ENCODE measurements around the gene ANKLE2. TPM values are rescaled to one million over a fixed set of nuclear protein-coding genes. Genes with fewer than 3 reads are reported as not detected.

The ANKLE2 gene
- polyA plus RNA-seq, 1 donor from 2014 or later, result 72.3 TPM

DNA sequence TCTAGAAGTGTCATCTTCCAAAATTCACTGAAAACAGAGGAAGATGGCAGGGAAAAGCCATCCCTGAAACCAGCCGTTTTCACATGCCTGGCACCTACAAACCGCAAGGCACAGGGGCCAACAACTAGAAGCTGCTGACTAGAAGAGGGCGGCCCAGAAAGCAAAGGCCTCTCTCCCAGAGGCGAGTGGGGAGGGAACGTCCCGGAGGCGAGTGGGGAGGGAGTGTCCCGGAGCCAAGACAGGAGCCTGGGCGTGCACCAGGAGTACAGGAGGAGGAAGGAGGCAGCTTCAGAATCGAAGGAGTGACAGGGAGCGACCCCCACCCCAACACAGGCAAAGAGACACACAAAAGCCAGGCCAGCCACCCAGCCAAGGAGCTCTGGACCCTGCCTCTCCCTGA, 21.0 kb downstream of the ANKLE2 start:
- H3K27ac ChIP-seq (ENCODE audit: low read length), result no peak overlapping the region
- no peak overlapping the region for H2AFZ ChIP-seq (ENCODE audit: low read depth, low read length)
- H3K9ac ChIP-seq (ENCODE audit: low read length), result no peak overlapping the region
- H3F3A ChIP-seq (ENCODE audit: insufficient read depth, low read length, poor library complexity, severe bottlenecking), result no peaks in the 10 kb centered on the region
- H3K36me3 ChIP-seq (ENCODE audit: insufficient read depth, low read length), result peaks cover 9% of the 10 kb centered on the region
- H4K20me1 ChIP-seq (ENCODE audit: insufficient read depth), result no peaks in the 10 kb centered on the region
- no peaks in the 10 kb centered on the region for H3K27me3 ChIP-seq (ENCODE audit: insufficient read depth, low read depth, low read length)
- H3K4me2 ChIP-seq (ENCODE audit: low read length), result no peak overlapping the region
- H3K4me3 ChIP-seq (ENCODE audit: low read length), result no peak overlapping the region
- H3K79me2 ChIP-seq (replicated peaks; ENCODE audit: insufficient read depth, low read length), result no peaks in the 10 kb centered on the region
- no peaks in the 10 kb centered on the region for H3K9me2 ChIP-seq (ENCODE audit: insufficient read depth, low read length)
- H3K9me3 ChIP-seq (ENCODE audit: low read length), result no peaks in the 10 kb centered on the region
- TF ChIP-seq POLR2AphosphoS5 (IDR thresholded peaks at IDR 0.05), result no peak
- no peak for TF ChIP-seq EZH2 (IDR thresholded peaks at IDR 0.05; ENCODE audit: borderline replicate concordance, insufficient read depth, low read length, poor library complexity, severe bottlenecking)
- TF ChIP-seq RAD21 (conservative IDR thresholded peaks at IDR 0.05), result no peak
- no peak for TF ChIP-seq TAF1 (IDR thresholded peaks at IDR 0.05; ENCODE audit: low read depth)
- no peak for TF ChIP-seq SMC3 (conservative IDR thresholded peaks at IDR 0.05; ENCODE audit: poor library complexity)
- no peak for TF ChIP-seq MXI1 (conservative IDR thresholded peaks at IDR 0.05; ENCODE audit: poor library complexity, severe bottlenecking)
- TF ChIP-seq REST (IDR thresholded peaks at IDR 0.05; ENCODE audit: borderline replicate concordance), result no peak
- no peak for TF ChIP-seq CTCF (IDR thresholded peaks at IDR 0.05; ENCODE audit: poor library complexity, severe bottlenecking)
- no peak for TF ChIP-seq EP300 (conservative IDR thresholded peaks at IDR 0.05; ENCODE audit: poor library complexity, severe bottlenecking)

GRCh38 chr12:132740313-132740646, 21.4 kb downstream of the ANKLE2 start:
- H3K36me3 ChIP-seq (ENCODE audit: insufficient read depth, low read length), result peaks cover 6% of the 10 kb centered on the region
- no peaks in the 10 kb centered on the region for H3F3A ChIP-seq (ENCODE audit: insufficient read depth, low read length, poor library complexity, severe bottlenecking)
- no peaks in the 10 kb centered on the region for H3K9me3 ChIP-seq (ENCODE audit: low read length)
- H2AFZ ChIP-seq (ENCODE audit: low read depth, low read length), result no peak overlapping the region
- H3K9me2 ChIP-seq (ENCODE audit: insufficient read depth, low read length), result no peaks in the 10 kb centered on the region
- TF ChIP-seq RAD21 (conservative IDR thresholded peaks at IDR 0.05) (no peak), CTCF (IDR thresholded peaks at IDR 0.05; ENCODE audit: poor library complexity, severe bottlenecking) (no peak), POLR2AphosphoS5 (IDR thresholded peaks at IDR 0.05) (no peak), SMC3 (conservative IDR thresholded peaks at IDR 0.05; ENCODE audit: poor library complexity) (no peak), EP300 (conservative IDR thresholded peaks at IDR 0.05; ENCODE audit: poor library complexity, severe bottlenecking) (no peak), MXI1 (conservative IDR thresholded peaks at IDR 0.05; ENCODE audit: poor library complexity, severe bottlenecking) (no peak), REST (IDR thresholded peaks at IDR 0.05; ENCODE audit: borderline replicate concordance) (no peak), EZH2 (IDR thresholded peaks at IDR 0.05; ENCODE audit: borderline replicate concordance, insufficient read depth, low read length, poor library complexity, severe bottlenecking) (no peak), TAF1 (IDR thresholded peaks at IDR 0.05; ENCODE audit: low read depth) (no peak)
- no peaks in the 10 kb centered on the region for H4K20me1 ChIP-seq (ENCODE audit: insufficient read depth)
- no peak overlapping the region for H3K4me3 ChIP-seq (ENCODE audit: low read length)
- no peak overlapping the region for H3K4me2 ChIP-seq (ENCODE audit: low read length)
- H3K9ac ChIP-seq (ENCODE audit: low read length), result no peak overlapping the region
- H3K27ac ChIP-seq (ENCODE audit: low read length), result no peak overlapping the region
- no peaks in the 10 kb centered on the region for H3K79me2 ChIP-seq (replicated peaks; ENCODE audit: insufficient read depth, low read length)
- H3K27me3 ChIP-seq (ENCODE audit: insufficient read depth, low read depth, low read length), result no peaks in the 10 kb centered on the region

Data from neural cell (in vitro differentiated cells).